Stimulated activated CD4-positive, alpha-beta T cell treated with anti-CD3 and anti-CD28 coated beads, Interleukin-15, amount 100 ng/mL, for 48 hours (primary cell): ENCODE results near the gene PSTK.

Experiments used
- DNase-seq, 2 donors: peaks; one replicate each; pipeline ENCODE4 v3.0.0-alpha.2; 2020; ENCODE audit warnings: low read depth in 2 of 2

PSTK gene

GRCh38 chr10:122992031-122992585 is 11.9 kb downstream of the PSTK start:
- DNase-seq = no peak

- DNase-seq = no peak
Observed at GRCh38 chr10:122993797-122994336, 13.7 kb downstream of the PSTK start.

- DNase-seq = no peak
Observed at GRCh38 chr10:122995936-122996335, 15.7 kb downstream of the PSTK start.

DNA sequence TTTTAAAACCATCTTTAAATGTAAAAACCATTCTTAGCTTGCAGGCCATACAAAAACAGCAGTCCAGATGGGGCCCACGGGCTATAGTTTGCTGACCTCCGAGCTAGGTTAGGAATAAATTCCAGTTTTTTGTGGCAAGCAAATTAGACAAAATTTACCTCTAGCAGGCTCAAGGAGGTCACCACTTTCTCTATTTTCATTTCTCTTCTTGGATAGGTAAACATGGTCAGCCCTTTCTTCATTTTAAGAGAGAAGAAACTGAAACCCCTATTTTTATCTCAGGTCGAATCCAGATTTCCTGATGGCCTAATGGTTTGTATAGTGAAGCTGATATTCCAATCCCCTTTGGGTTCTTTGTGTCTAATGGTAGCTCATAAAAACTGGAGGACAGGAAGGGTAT is 17.7 kb downstream of the PSTK start:
- no peak for DNase-seq

- DNase-seq = no peak
Observed at GRCh38 chr10:122998360-122998917, 18.2 kb downstream of the PSTK start.

GRCh38 chr10:122998934-122999333 is 18.7 kb downstream of the PSTK start:
- no peak for DNase-seq

DNA sequence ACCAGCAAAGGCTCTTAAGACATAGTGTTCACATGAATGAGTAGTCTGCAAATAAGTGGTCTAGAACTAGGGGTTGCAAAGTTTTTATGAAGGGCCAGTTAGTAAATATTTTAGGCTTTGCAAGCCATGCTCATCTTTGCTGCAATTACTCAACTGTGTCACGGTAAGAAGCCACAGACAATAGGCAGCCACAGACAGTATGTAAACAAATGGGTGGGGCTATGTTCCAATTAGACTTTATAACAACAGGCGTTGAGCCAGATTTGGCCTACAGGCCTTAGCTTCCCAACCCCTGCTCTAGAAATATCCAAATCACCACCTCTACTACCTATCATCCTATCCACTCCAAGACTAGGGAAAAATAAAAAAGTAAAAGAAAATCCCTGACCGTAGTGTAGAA is 19.1 kb downstream of the PSTK start:
- no peak for DNase-seq

DNA sequence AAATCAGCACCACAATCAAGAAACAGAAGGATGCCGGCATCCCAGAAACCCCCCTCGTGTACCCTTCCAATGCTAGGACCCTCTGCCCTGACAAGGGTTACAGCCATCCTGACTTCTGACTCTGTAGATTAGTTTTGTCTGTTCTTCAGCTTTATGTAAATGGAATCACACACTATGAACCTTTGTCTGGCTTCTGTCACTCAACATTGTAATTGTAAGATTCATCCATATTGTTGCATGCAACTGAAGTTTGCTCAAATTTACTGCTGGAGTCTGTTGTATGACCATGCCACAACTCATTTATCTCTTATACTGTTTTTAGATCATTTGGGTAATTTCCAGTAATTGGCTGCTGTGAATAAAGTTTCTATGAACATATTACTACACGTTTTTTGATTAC is 20.0 kb downstream of the PSTK start:
- no peak for DNase-seq

- DNase-seq = no peak
Observed at GRCh38 chr10:123001370-123001769, 21.2 kb downstream of the PSTK start.

DNA sequence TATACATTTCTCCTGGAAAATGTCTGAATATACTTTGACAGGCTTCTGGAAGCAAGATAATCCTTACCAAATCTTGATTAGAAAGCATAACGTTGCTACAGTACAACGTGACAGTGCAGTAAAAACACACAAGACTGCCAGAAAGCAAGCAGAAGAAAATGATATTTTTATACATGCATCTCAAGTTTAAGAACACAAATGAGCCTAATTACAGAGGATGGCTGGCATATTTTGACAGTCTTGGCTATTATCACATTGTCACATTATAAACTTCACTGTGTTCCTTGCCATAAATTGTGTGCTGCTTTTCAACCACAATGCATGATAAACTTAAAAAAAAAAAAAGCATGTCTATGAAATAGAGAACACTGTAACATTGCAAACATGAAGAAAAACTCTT is 24.1 kb downstream of the PSTK start:
- DNase-seq = no peak

GRCh38 chr10:123007558-123008354 is 27.6 kb downstream of the PSTK start:
- DNase-seq = peak; percentile 30

GRCh38 chr10:123008355-123009104 is 28.3 kb downstream of the PSTK start, which contains the start of the genes ACADSB and IKZF5:
ACADSB (plus strand) TSS chr10:123009006; CDS start chr10:123009030, 24 bp downstream.
IKZF5 (minus strand) TSS chr10:123008795; CDS start chr10:122998625, 10,170 bp downstream.
- DNase-seq = peak; percentile 94

- no peak for DNase-seq
Observed at GRCh38 chr10:123009105-123009820, 29.1 kb downstream of the PSTK start.

- DNase-seq = no peak
Observed at GRCh38 chr10:123011987-123012386, 31.8 kb downstream of the PSTK start.

- DNase-seq = no peak
Observed at GRCh38 chr10:123013456-123014419, 33.5 kb downstream of the PSTK start.

DNA sequence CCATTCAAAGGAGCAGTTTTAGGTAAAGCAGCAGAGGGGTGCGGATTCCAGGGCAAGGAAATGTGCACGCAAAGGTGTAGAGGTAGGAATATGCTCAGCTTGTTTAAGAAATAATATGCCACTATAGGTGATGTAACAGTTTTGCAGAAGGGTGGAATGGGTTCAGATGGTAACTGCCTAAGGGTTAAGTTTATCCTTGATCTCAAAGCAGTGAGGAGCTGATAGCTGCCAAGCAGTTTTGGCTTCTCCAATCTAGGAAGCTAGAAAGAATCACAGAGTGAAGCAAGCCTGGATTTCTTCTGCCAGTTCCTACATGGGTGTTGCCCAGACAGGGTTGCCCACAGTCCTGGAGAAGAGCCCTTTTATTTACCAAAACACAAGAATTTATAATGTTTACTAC is 34.6 kb downstream of the PSTK start:
- DNase-seq = no peak

- no peak for DNase-seq
Observed at GRCh38 chr10:123016228-123016627, 36.0 kb downstream of the PSTK start.

- DNase-seq = no peak
Observed at GRCh38 chr10:123017421-123018165, 37.4 kb downstream of the PSTK start.

- no peak for DNase-seq
Observed at GRCh38 chr10:123018531-123018930, 38.3 kb downstream of the PSTK start.
